Activated T-cell treated with anti-CD3 and anti-CD28 coated beads for 24 hours (primary cell): Measurements from ENCODE around the gene ZNF718.
"Not testable (repeated sequence)": the region's sequence is repeated elsewhere in the genome, so short reads cannot be mapped to it uniquely, and the experiment has no call there.

ENCODE experiments used
- DNase-seq: peaks from one replicate; pipeline ENCODE4 v3.0.0-alpha.2; 2020; ENCODE audit warnings: low read depth

ZNF718 gene

DNA sequence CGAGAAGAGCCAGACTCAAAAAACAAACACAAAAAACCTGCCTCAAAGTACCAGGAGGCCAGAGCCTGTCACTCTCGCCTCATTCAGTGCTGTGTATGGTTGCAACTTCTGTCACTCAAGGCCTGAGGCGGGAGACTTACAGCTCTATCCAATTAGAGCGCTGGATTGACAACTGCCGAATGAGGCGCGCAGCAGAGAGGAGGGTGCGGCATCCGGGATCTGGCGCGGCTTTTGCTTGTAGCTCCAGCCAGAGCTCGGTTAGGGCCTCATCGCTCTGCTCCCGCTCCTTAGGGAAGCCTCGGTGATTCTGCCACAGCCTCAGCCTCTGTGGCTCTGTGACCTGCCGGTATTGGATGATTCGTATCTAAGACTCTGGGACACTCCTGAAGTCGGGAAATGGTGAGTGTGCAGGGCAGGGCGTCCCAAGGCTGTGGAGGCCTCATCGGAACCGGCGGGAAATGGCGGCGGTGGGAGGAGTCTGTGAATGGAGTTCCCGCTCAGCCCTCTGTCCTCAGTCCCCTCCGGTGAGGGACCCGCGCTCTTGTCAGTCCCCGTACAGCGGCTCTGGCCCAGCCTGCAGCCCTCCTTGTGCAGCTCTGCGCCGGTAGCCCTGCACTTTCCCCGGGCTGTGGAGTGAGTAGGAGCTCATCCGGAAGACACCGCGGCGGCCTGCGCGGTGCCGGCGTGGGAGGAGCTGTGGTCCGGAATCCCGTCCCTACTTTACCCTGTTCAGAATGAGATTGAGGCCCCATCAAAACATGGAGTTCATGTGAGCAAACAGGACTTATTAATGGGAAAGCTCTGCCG lies at the start of gene ZNF718:
ZNF718 (plus strand) TSS at position 227 of the 807 bp plus-strand sequence; CDS start at position 397, 170 bp downstream.
- peak; percentile 92 for DNase-seq

DNA sequence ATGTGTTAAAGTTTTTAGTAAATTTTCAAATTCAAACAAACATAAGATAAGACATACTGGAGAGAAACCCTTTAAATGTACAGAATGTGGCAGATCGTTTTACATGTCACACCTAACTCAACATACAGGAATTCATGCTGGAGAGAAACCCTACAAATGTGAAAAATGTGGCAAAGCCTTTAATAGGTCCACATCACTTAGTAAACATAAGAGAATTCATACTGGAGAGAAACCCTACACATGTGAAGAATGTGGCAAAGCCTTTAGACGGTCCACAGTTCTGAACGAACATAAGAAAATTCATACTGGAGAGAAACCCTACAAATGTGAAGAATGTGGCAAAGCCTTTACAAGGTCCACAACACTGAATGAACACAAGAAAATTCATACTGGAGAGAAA lies 38.4 kb upstream of the ZNF718 start:
- no peak for DNase-seq

- not testable (repeated sequence) for DNase-seq
Observed at GRCh38 chr4:86559-87324, 37.6 kb upstream of the ZNF718 start.

DNA sequence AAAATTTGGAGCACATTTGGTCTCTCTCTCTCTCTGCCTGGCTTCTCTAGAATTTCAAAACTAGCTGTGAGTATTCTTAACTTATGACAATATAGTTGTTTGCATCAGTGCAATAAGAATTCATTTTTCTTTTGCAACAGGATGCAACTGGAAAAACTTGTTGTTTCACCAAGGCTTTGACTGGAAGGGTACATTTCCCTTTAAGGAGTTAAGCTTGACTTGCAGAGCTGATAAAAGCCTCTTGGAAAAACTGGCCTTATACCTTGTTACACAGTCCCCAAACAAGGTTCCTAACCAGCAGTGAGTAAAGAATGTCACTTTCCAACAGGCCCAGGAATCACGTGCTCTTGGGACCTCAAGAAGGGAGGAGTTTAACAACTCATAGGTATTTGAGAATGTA lies 25.9 kb upstream of the ZNF718 start:
- no peak for DNase-seq

DNA sequence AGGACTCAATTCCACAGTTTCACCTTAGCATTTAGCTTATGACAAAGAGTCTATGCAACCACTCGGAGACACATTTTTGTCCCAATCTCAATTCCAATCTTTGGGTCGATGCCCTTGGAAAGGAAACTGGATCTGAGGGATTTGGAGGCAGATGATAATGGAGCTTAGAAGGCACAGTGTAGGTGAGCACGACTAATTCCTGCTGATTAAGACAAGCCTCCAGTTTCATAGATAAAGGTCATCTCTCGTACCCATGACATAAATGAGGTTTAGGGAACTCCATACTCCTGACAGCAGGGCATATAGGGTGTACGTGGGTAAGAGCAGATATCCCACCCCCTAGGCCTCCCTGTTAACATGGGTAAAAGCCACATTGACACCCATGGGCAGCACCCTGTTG lies 24.4 kb upstream of the ZNF718 start:
- no peak for DNase-seq

DNA sequence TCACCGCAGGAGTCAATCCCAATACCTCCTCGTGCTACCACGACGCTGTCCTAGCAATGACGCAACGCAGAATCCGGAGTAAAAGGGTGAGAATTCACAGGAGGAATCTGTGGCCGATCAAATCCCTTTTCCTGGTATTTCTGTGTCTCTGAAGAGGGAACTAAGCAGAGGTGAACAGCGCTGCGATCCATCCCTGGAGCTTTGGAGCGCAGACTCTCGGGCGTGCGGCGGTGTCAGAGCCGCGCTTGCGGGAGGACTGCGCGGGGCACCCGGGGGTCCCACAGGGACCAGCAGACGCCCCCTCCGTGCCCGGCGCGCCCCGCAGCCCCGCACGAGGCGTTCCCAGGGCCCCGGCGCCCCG lies 17.2 kb upstream of the ZNF718 start:
- no peak for DNase-seq

- no peak for DNase-seq
Observed at GRCh38 chr4:107444-108429, 16.6 kb upstream of the ZNF718 start.

- no peak for DNase-seq
Observed at GRCh38 chr4:112771-113170, 11.5 kb upstream of the ZNF718 start.

- no peak for DNase-seq
Observed at GRCh38 chr4:113732-114131, 10.6 kb upstream of the ZNF718 start.

- DNase-seq = no peak
Observed at GRCh38 chr4:114149-114548, 10.2 kb upstream of the ZNF718 start.

GRCh38 chr4:116499-116898 lies 7.8 kb upstream of the ZNF718 start:
- no peak for DNase-seq

DNA sequence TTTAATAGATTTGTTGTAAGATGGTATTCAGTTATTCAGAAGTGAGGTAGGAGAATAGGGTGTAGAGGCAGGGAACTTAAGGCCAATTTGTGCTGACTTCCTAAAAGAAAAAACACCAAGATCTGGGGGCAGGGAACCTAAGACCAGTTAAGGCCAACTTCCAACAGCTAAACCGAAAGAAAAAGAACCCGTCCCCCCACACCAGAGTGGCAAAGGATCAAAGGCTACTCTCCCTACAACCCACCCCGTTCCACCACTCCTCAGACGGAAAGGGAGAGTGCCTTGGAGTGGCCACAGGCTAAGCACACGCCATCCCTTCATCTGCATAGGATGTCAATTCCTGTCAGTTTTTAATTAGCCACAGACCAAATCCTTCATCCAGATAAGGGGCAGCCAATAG lies 3.7 kb upstream of the ZNF718 start:
- no peak for DNase-seq

DNA sequence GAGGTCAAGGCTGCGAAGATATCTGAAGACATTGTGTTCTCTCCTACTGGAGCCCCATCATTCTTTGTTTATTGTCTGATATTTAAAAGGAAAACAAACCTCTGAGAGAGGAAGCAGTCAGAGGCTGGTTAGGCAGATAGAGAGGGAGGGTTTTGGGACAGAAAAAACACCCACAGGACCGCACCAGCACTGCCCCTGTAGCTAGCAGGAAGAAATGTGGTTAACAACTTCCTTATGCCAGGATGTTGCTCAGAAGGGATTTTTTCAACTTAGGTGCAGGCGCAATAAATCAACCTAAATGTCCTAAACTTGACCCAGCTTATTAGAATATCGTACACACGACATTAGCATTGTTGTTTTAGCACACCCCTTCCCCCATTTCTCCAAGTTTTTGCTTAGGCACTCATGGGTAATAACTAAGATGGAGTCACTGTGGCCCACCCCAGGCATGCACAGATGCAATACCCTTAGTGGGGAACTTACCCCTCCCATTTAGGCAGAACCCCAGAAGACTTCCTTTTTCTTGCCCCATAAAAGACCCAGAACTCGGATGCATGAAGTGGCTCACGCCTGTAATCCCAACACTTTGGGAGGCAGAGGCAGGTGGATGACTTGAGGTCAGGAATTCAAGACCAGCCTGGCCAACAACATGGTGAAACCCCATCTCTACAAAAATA lies 2.8 kb upstream of the ZNF718 start:
- DNase-seq = no peak

- not testable (repeated sequence) for DNase-seq
Observed at GRCh38 chr4:123922-124274, 403 bp upstream of the ZNF718 start.

DNA sequence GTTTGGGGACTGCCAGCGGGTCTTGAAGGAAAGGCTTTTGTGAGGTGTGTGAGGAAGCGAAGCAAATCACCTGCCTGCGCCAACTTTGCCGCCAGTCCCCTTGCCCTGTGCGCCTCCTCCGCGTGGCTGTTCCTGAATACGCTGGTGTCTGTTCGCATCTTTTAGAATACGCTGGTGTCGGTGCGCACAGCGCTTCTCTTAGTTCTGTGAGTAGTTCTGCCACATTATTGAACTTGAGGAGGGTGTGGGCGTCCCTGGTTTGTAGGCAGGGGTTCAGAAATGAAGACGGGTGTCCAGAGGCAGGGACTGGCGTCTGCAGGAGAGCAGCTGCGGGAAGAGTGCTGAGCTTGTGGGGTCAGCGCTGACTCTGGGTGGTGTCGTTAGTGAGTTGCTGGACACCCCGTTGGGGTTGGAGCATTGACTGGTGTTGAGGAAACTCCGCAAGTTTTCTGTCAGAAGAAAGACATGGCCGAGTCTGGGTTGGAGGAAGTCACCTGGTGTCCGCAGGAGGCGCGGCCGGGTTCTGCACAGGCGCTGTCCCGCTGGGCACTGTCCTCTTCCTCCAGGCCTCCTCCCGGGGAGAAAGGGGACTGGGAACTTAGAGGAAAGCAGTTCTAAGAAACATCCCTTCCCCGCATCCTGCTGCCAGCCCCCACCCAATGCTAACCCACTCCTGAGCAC lies 930 bp downstream of the ZNF718 start:
- DNase-seq = peak; percentile 20

- no peak for DNase-seq
Observed at GRCh38 chr4:125833-126232, 1.5 kb downstream of the ZNF718 start.

DNA sequence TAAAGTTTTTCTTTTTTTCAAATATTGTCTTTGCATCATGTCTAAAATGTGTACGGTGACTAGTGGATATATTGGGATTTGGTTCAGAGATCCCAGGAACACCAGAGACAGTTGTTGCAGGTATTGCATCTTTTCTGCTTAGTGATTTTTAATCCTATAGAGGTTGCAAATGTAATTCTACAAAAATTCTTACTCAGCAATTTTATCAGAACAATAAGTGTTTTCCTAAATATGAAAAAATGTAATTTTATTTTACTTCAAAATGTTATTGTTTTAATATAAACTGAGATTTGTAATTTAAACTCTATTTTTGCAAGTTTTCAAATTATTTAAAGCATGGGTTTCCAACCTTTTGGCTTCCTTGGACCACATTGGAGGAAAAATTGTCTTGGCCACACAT lies 8.2 kb downstream of the ZNF718 start:
- no peak for DNase-seq

GRCh38 chr4:138935-139334 lies 14.6 kb downstream of the ZNF718 start:
- no peak for DNase-seq

DNA sequence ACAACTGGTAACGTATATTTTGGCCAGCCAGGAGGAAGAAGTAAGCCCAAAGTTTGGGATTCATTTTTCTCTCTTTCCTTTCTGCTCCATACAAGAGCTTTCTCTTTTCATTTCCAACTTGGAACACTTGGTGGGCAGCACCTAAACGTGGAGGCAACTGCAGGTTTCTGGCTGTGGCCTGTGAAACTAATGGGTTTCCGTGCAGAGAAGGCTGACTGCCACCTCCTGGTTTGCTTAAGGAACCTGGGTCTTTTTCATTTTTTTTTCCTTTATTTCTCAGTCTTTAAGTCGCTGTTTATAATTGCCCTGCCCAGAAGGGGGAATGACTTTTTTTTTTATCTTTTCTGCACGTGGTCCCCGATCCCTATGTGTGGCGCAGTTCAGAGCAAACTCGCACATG lies 15.4 kb downstream of the ZNF718 start:
- DNase-seq = no peak

DNA sequence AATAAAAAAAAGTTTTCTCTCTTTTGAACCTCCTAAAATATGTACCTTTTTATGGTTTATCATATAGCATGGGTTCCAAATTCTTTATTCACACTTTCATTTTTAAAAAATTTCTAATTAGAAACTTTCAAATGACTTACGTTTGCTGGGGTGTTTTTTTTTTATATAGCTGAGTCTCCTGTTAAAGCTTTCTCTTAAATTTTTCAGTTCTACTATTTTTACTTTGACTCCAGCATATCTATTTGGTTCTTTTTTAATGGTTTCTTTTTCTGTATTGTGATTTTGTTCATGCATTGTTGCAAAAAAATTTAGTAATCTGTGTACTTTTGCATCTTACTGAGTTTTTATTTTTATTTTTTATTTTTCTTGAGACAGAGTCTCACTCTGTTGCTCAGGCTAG lies 22.3 kb downstream of the ZNF718 start:
- no peak for DNase-seq

GRCh38 chr4:147233-147632 lies 22.9 kb downstream of the ZNF718 start:
- DNase-seq = no peak
